ENCODE measurements around the gene TBC1D14. TPM values are rescaled to one million over a fixed set of nuclear protein-coding genes. Genes with fewer than 3 reads are reported as not detected.
A peak's percentile ranks its signal among the peaks of the same experiment; 100 is the strongest.

TBC1D14 gene
- total RNA-seq, 1 experiment from 2014 or later, result 54.0 TPM

DNA sequence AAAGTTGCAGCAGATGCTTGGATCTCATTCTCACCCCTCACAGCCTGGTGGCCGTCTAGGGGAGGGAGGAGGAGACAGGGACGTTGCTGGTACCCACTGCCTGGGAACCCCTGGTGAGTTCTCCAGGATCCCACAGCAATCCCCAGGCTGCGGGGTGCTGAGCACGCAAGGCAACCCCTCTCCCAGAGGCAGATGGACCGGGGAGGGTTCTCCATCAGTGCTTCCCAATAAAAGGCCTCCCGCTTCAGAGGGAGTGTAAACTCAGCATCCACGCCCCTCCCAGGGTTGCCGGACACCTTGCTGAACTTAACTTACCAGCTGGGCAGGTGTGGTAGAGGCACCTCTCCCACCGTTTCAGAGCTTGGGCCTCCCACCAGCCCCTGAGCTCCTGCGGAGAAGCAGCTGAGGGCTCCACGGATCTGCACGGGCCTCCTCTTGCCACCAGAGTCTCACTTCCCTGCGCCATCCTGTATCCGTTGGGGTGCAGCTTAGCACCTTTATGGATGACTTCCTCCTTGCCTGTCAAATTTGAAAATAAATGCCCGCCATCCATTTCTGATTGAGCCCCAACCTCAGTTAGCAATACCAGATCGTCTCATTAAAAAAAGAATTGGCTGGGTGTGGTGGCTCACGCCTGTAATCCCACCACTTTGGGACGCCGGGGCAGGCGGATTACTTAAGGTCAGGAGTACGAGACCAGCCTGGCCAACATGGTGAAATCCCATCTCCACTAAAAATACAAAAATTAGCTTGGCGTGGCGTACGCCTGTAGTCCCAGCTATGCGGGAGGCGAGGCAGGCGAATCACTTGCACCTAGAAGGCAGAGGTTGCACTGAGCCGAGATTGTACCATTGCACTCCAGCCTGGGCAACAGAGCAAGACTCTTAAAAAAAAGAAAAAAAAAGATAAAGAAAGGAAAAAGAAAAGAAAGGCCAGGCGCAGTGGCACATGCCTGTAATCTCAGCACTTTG lies 14.8 kb upstream of the TBC1D14 start:
- Mint-ChIP-seq H3K36me3 (ENCODE audit: insufficient read depth, unreplicated experiment) (peaks cover 20% of the 10 kb centered on the region), H3K9me3 (ENCODE audit: unreplicated experiment) (no peaks in the 10 kb centered on the region), H3K27ac (ENCODE audit: unreplicated experiment) (peak overlapping the region; percentile 89), H3K4me3 (ENCODE audit: unreplicated experiment) (no peak overlapping the region), H3K27me3 (ENCODE audit: insufficient read depth, unreplicated experiment) (no peaks in the 10 kb centered on the region), H3K4me1 (ENCODE audit: low read depth, unreplicated experiment) (peaks cover 32% of the 10 kb centered on the region)
- intact Hi-C loops (cut with micrococcal nuclease; ENCODE audit: unreplicated experiment), result loop anchor here (5.0 kb wide), 2 partner anchors 57 to 177 kb away; no protein-coding TSS in a partner anchor
- H3K36me3 ChIP-seq (ENCODE audit: control insufficient read depth, insufficient read depth, low read length), result no peaks in the 10 kb centered on the region
- BruUV-seq (replicated peaks), result no TSS peak
- H3K27me3 ChIP-seq (replicated peaks; ENCODE audit: control insufficient read depth, insufficient read depth, low read length), result no peaks in the 10 kb centered on the region
- peaks cover 33% of the 10 kb centered on the region for H3K4me1 ChIP-seq
- H3K9me3 ChIP-seq, result peaks cover 14% of the 10 kb centered on the region; the same call in 1 of the 2 replicates
- TF ChIP-seq, protein P1, sequence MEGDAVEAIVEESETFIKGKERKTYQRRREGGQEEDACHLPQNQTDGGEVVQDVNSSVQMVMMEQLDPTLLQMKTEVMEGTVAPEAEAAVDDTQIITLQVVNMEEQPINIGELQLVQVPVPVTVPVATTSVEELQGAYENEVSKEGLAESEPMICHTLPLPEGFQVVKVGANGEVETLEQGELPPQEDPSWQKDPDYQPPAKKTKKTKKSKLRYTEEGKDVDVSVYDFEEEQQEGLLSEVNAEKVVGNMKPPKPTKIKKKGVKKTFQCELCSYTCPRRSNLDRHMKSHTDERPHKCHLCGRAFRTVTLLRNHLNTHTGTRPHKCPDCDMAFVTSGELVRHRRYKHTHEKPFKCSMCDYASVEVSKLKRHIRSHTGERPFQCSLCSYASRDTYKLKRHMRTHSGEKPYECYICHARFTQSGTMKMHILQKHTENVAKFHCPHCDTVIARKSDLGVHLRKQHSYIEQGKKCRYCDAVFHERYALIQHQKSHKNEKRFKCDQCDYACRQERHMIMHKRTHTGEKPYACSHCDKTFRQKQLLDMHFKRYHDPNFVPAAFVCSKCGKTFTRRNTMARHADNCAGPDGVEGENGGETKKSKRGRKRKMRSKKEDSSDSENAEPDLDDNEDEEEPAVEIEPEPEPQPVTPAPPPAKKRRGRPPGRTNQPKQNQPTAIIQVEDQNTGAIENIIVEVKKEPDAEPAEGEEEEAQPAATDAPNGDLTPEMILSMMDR (IDR thresholded peaks at IDR 0.05; ENCODE audit: insufficient read depth in 1 of 2, low read depth in 1 of 2, low read length in 1 of 2, severe bottlenecking in 1 of 2, unreplicated experiment in 1 of 2), result no peak
- DNase-seq, result peak in 1 of 2 experiments; percentile 30
- ChIA-PET POLR2A (interaction anchor here (0.7 kb wide), 1 partner anchor 173 kb away, joined by 3 read pairs; no protein-coding TSS in a partner anchor), CTCF (no interaction called here)
- no peak overlapping the region for H3K4me3 ChIP-seq (ENCODE audit: low read depth, low read length)

DNA sequence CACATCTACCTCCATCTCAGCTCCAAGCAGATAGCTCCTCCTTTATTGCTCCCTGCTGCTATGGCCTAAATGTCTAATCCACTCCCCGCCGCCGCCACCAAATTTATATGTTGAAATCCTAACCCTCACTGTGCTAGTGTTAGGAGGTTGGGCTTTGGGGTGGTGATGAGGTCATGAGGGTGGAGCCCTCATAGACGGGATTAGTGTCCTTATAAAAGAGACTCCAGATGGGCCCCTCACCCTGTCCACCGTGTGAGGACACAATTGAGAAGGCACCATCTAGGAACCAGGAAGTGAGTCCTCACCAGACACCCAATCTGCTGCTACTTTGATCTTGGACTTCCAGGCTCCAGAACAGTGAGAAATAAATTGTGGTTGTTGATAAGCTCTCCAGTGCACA lies 13.6 kb upstream of the TBC1D14 start:
- Histone ChIP-seq H3K27me3 (replicated peaks; ENCODE audit: control insufficient read depth, insufficient read depth, low read length) (no peaks in the 10 kb centered on the region), H3K4me1 (peaks cover 33% of the 10 kb centered on the region), H3K4me3 (ENCODE audit: low read depth, low read length) (no peak overlapping the region), H3K9me3 (0 out of 2 replicates have a peak, but pooled peaks cover 4% of the 10 kb centered on the region), H3K36me3 (ENCODE audit: control insufficient read depth, insufficient read depth, low read length) (no peaks in the 10 kb centered on the region)
- no peak for DNase-seq
- peaks cover 15% of the 10 kb centered on the region for H3K36me3 Mint-ChIP-seq (ENCODE audit: insufficient read depth, unreplicated experiment)
- no peaks in the 10 kb centered on the region for H3K9me3 Mint-ChIP-seq (ENCODE audit: unreplicated experiment)
- ChIA-PET POLR2A (no interaction called here), CTCF (no interaction called here)
- no peak overlapping the region for H3K27ac Mint-ChIP-seq (ENCODE audit: unreplicated experiment)
- H3K4me1 Mint-ChIP-seq (ENCODE audit: low read depth, unreplicated experiment), result peaks cover 33% of the 10 kb centered on the region
- TF ChIP-seq, protein P1 (IDR thresholded peaks at IDR 0.05; ENCODE audit: insufficient read depth in 1 of 2, low read depth in 1 of 2, low read length in 1 of 2, severe bottlenecking in 1 of 2, unreplicated experiment in 1 of 2), result no peak
- intact Hi-C loops (cut with micrococcal nuclease; ENCODE audit: unreplicated experiment), result no loop called here
- no TSS peak for BruUV-seq (replicated peaks)
- H3K27me3 Mint-ChIP-seq (ENCODE audit: insufficient read depth, unreplicated experiment), result no peaks in the 10 kb centered on the region
- no peak overlapping the region for H3K4me3 Mint-ChIP-seq (ENCODE audit: unreplicated experiment)

DNA sequence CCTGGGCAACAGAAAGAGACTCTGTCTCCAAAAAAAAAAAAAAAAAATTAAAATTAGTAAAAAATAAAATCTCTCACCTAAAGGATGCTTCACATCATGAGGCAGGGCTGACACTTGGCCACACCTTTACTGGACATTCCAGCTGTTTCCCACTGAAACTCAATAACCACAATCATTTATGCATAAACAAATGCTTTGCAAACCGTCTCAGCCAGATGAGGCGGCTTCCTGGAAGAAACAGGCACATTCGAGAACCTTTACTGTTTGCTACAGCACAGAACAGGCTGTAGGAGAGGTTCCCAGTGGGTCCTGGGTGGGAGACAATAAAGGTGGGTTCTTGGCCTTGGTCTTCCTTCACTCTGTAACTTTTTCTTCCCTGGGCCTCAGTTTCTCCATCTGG lies 10.9 kb upstream of the TBC1D14 start:
- DNase-seq, result peak in 1 of 2 experiments; percentile 4
- Mint-ChIP-seq H3K4me1 (ENCODE audit: low read depth, unreplicated experiment) (peaks cover 24% of the 10 kb centered on the region), H3K36me3 (ENCODE audit: insufficient read depth, unreplicated experiment) (peaks cover 3% of the 10 kb centered on the region), H3K27me3 (ENCODE audit: insufficient read depth, unreplicated experiment) (no peaks in the 10 kb centered on the region), H3K4me3 (ENCODE audit: unreplicated experiment) (no peak overlapping the region), H3K27ac (ENCODE audit: unreplicated experiment) (peak overlapping the region; percentile 82), H3K9me3 (ENCODE audit: unreplicated experiment) (no peaks in the 10 kb centered on the region)
- TF ChIP-seq, protein P1 (IDR thresholded peaks at IDR 0.05; ENCODE audit: insufficient read depth in 1 of 2, low read depth in 1 of 2, low read length in 1 of 2, severe bottlenecking in 1 of 2, unreplicated experiment in 1 of 2), result no peak
- Histone ChIP-seq H3K9me3 (no peaks in the 10 kb centered on the region), H3K4me1 (peaks cover 36% of the 10 kb centered on the region), H3K27me3 (replicated peaks; ENCODE audit: control insufficient read depth, insufficient read depth, low read length) (no peaks in the 10 kb centered on the region), H3K4me3 (ENCODE audit: low read depth, low read length) (no peak overlapping the region), H3K36me3 (ENCODE audit: control insufficient read depth, insufficient read depth, low read length) (no peaks in the 10 kb centered on the region)
- CTCF ChIA-PET, result interaction anchor here (0.7 kb wide), 1 partner anchor 54 kb away, joined by 4 read pairs; no protein-coding TSS in a partner anchor
- BruUV-seq (replicated peaks), result no TSS peak
- intact Hi-C loops (cut with micrococcal nuclease; ENCODE audit: unreplicated experiment), result no loop called here
- POLR2A ChIA-PET, result no interaction called here
